GM12878 (cell line): ENCODE data around the gene TAF10. TPM values are rescaled to one million over a fixed set of nuclear protein-coding genes. Genes with fewer than 3 reads are reported as not detected.

Source experiments
- CHD1 ChIP-seq: IDR thresholded peaks from 2 replicates; pipeline ENCODE4 v1.6.1; 2012; ENCODE audit warnings: low read depth, low read length, improper control_type of control experiment
- DPF2 ChIP-seq: fragments of 450-650 bp; IDR thresholded peaks from 2 replicates; pipeline ENCODE4 v1.6.1; 2017; ENCODE audit warnings: mild to moderate bottlenecking
- FOXM1 ChIP-seq: IDR thresholded peaks from 2 replicates; pipeline ENCODE4 v1.6.1; 2012; ENCODE audit warnings: low read depth, mild to moderate bottlenecking, inconsistent platforms, low read length, moderate library complexity
- HDAC2 ChIP-seq: fragments of 200-600 bp; sonication (generic); IDR thresholded peaks from 2 replicates; pipeline ENCODE4 v1.6.1; 2017
- IKZF1 ChIP-seq: fragments of 450-650 bp; conservative IDR thresholded peaks from 2 replicates; pipeline ENCODE4 v1.6.1; 2017; ENCODE audit warnings: antibody characterized with exemption, mild to moderate bottlenecking
- IRF4 ChIP-seq: IDR thresholded peaks from 2 replicates; pipeline ENCODE4 v1.6.1; 2011; ENCODE audit warnings: low read depth, low read length
- JUNB ChIP-seq: IDR thresholded peaks from 2 replicates; pipeline ENCODE4 v1.6.1; 2016; ENCODE audit warnings: antibody characterized with exemption, mild to moderate bottlenecking
- NBN ChIP-seq: fragments of 450-650 bp; IDR thresholded peaks from 2 replicates; pipeline ENCODE4 v1.6.1; 2016
- POLR2A ChIP-seq: IDR thresholded peaks from 2 replicates; pipeline ENCODE4 v1.6.1; 2011; ENCODE audit warnings: low read depth, mild to moderate bottlenecking, low read length
- RCOR1 ChIP-seq: conservative IDR thresholded peaks from 2 replicates; pipeline ENCODE4 v1.6.1; 2012; ENCODE audit warnings: low read depth, low read length, improper control_type of control experiment
- RELA ChIP-seq: fragments of 450-650 bp; IDR thresholded peaks from 2 replicates; pipeline ENCODE4 v1.8.0; 2014; ENCODE audit warnings: borderline replicate concordance; ENCODE audit not compliant: partially characterized antibody
- RFX5 ChIP-seq: IDR thresholded peaks from 2 replicates; pipeline ENCODE4 v1.6.1; 2011; ENCODE audit warnings: low read depth, low read length, improper control_type of control experiment
- SPI1 ChIP-seq: IDR thresholded peaks from 2 replicates; pipeline ENCODE4 v1.6.1; 2011; ENCODE audit warnings: low read depth, mild to moderate bottlenecking, low read length, moderate library complexity, borderline replicate concordance; ENCODE audit not compliant: insufficient read depth
- ZNF207 ChIP-seq: fragments of 450-650 bp; IDR thresholded peaks from 2 replicates; pipeline ENCODE4 v1.6.1; 2014; ENCODE audit warnings: antibody characterized with exemption, mild to moderate bottlenecking, borderline replicate concordance
- ZSCAN29 ChIP-seq: fragments of 450-650 bp; IDR thresholded peaks from 2 replicates; pipeline ENCODE4 v1.6.1; 2017; ENCODE audit warnings: mild to moderate bottlenecking, moderate library complexity
- ZZZ3 ChIP-seq: IDR thresholded peaks from 2 replicates; pipeline ENCODE4 v1.6.1; 2011; ENCODE audit warnings: low read depth; ENCODE audit not compliant: control insufficient read depth, insufficient read length
- polyA plus RNA-seq, 11 experiments: library from polyadenylated mRNA; depleted of rRNA in 4 of 11; unstranded in 6 of 11; stranded (reverse) in 5 of 11; fragments of >200 nt; fragmentation: Nextera tagmentation in 4 of 11; fragmentation: Illumina TruSeq in 1 of 11; extraction: Ambion mirVana in 4 of 11; extraction: Trizol in 1 of 11; gene quantifications; 1 replicate in 1 of 11; 2 replicates in 10 of 11; pipeline versions ENCODE4 v1.2.1 to v1.2.3, GENCODE V29; 2011 to 2016; ENCODE audit warnings: inconsistent platforms in 2 of 11, missing spikeins in 2 of 11, low read depth in 1 of 11
- total RNA-seq, 4 experiments: library from RNA; depleted of rRNA in 3 of 4; stranded (reverse); fragments of >200 nt in 3 of 4; fragmentation: Illumina TruSeq in 1 of 4; extraction: Trizol in 1 of 4; gene quantifications; 2 replicates each; pipeline versions ENCODE4 v1.2.1 to v1.2.3, GENCODE V29; 2013 to 2021
- TF ChIP-seq, protein P1 (sequence below): fragments of 450-650 bp; IDR thresholded peaks from 2 replicates; pipeline ENCODE4 v1.6.1; 2017; ENCODE audit warnings: mild to moderate bottlenecking, moderate library complexity
- TF ChIP-seq, protein P2 (sequence below): IDR thresholded peaks from 2 replicates; pipeline ENCODE4 v1.6.1; 2012; ENCODE audit warnings: low read depth, low read length, improper control_type of control experiment
- TF ChIP-seq, protein P3 (sequence below): fragments of 450-650 bp; IDR thresholded peaks from 2 replicates; pipeline ENCODE4 v1.6.1; 2017; ENCODE audit warnings: low read depth, mild to moderate bottlenecking, moderate library complexity
- TF ChIP-seq, protein P4 (sequence below): fragments of 150-350 bp; IDR thresholded peaks from 2 replicates; pipeline ENCODE4 v1.6.1; 2016; ENCODE audit warnings: low read depth, low read length

The TAF10 gene
- total and polyA plus RNA-seq, 10 of the 15 experiments (the other 5 are each of a cell fraction or from before 2014, with no cell fraction given), result 26.7 to 251 (median 149) TPM

DNA sequence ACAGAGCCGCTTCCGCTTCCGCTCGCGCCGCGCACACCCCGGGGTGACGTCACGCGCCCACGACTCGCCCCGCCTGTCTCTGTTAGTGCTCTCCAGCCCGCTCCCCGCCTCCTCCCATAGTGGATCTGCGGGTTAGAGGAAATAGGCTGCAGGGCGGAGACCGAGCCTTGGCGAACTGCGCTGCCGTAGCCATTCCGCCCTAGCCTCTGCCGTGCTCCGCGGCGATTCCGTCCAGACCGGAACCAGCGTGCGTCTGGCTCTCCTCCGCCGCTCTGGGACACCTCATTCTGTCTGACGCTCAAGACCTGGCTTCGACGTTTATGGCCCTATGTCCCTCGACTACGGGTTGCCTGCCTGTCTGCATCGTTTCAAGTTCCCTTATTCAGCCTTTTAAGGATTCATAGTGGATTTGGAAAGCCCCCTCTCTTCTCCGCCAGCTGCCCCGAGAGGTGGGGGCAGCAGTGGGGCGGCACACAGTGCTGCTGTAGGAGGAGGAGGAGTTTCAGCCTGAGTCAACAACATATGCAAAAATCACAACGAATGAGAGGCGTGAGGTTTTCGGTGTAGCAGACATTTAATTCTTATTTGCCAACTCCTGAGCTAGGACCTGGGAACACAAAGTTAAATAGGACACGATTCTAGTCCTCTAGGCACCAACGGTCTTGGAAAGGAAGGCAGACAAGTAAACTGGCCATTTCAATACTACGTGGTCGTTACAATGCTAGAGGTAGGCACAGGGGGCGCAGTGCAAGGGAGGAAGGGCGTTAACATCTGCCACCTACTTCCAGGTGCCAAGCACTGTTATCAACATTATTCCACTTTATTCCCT is at the start of gene TAF10 (continued):
- TF ChIP-seq CHD1 (no peak; the same call in 1 of the 2 replicates), IKZF1 (peak; percentile 90), IRF4 (no peak), NBN (peak; percentile 100), POLR2A (peak; percentile 96), DPF2 (peak; percentile 92), SPI1 (0 out of 2 replicates have a peak, but pooled peaks have one; percentile 41), JUNB (0 out of 2 replicates have a peak, but pooled peaks have one; percentile 10), RCOR1 (no peak), ZZZ3 (no peak), ZSCAN29 (no peak), HDAC2 (no peak), RELA (peak; percentile 83), FOXM1 (peak; percentile 39; the same call in 1 of the 2 replicates), RFX5 (peak; percentile 56; the same call in 1 of the 2 replicates), ZNF207 (peak; percentile 75; the same call in 1 of the 2 replicates)
- TF ChIP-seq, protein P1, sequence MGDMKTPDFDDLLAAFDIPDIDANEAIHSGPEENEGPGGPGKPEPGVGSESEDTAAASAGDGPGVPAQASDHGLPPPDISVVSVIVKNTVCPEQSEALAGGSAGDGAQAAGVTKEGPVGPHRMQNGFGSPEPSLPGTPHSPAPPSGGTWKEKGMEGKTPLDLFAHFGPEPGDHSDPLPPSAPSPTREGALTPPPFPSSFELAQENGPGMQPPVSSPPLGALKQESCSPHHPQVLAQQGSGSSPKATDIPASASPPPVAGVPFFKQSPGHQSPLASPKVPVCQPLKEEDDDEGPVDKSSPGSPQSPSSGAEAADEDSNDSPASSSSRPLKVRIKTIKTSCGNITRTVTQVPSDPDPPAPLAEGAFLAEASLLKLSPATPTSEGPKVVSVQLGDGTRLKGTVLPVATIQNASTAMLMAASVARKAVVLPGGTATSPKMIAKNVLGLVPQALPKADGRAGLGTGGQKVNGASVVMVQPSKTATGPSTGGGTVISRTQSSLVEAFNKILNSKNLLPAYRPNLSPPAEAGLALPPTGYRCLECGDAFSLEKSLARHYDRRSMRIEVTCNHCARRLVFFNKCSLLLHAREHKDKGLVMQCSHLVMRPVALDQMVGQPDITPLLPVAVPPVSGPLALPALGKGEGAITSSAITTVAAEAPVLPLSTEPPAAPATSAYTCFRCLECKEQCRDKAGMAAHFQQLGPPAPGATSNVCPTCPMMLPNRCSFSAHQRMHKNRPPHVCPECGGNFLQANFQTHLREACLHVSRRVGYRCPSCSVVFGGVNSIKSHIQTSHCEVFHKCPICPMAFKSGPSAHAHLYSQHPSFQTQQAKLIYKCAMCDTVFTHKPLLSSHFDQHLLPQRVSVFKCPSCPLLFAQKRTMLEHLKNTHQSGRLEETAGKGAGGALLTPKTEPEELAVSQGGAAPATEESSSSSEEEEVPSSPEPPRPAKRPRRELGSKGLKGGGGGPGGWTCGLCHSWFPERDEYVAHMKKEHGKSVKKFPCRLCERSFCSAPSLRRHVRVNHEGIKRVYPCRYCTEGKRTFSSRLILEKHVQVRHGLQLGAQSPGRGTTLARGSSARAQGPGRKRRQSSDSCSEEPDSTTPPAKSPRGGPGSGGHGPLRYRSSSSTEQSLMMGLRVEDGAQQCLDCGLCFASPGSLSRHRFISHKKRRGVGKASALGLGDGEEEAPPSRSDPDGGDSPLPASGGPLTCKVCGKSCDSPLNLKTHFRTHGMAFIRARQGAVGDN, result peak; percentile 78
- TF ChIP-seq, protein P2, sequence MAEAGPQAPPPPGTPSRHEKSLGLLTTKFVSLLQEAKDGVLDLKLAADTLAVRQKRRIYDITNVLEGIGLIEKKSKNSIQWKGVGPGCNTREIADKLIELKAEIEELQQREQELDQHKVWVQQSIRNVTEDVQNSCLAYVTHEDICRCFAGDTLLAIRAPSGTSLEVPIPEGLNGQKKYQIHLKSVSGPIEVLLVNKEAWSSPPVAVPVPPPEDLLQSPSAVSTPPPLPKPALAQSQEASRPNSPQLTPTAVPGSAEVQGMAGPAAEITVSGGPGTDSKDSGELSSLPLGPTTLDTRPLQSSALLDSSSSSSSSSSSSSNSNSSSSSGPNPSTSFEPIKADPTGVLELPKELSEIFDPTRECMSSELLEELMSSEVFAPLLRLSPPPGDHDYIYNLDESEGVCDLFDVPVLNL, result no peak
- TF ChIP-seq, protein P3, sequence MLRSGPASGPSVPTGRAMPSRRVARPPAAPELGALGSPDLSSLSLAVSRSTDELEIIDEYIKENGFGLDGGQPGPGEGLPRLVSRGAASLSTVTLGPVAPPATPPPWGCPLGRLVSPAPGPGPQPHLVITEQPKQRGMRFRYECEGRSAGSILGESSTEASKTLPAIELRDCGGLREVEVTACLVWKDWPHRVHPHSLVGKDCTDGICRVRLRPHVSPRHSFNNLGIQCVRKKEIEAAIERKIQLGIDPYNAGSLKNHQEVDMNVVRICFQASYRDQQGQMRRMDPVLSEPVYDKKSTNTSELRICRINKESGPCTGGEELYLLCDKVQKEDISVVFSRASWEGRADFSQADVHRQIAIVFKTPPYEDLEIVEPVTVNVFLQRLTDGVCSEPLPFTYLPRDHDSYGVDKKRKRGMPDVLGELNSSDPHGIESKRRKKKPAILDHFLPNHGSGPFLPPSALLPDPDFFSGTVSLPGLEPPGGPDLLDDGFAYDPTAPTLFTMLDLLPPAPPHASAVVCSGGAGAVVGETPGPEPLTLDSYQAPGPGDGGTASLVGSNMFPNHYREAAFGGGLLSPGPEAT, result peak; percentile 95
- TF ChIP-seq, protein P4, sequence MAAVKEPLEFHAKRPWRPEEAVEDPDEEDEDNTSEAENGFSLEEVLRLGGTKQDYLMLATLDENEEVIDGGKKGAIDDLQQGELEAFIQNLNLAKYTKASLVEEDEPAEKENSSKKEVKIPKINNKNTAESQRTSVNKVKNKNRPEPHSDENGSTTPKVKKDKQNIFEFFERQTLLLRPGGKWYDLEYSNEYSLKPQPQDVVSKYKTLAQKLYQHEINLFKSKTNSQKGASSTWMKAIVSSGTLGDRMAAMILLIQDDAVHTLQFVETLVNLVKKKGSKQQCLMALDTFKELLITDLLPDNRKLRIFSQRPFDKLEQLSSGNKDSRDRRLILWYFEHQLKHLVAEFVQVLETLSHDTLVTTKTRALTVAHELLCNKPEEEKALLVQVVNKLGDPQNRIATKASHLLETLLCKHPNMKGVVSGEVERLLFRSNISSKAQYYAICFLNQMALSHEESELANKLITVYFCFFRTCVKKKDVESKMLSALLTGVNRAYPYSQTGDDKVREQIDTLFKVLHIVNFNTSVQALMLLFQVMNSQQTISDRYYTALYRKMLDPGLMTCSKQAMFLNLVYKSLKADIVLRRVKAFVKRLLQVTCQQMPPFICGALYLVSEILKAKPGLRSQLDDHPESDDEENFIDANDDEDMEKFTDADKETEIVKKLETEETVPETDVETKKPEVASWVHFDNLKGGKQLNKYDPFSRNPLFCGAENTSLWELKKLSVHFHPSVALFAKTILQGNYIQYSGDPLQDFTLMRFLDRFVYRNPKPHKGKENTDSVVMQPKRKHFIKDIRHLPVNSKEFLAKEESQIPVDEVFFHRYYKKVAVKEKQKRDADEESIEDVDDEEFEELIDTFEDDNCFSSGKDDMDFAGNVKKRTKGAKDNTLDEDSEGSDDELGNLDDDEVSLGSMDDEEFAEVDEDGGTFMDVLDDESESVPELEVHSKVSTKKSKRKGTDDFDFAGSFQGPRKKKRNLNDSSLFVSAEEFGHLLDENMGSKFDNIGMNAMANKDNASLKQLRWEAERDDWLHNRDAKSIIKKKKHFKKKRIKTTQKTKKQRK, result no peak
